ENCODE measurements around the gene PSMG1. TPM values are rescaled to one million over a fixed set of nuclear protein-coding genes. Genes with fewer than 3 reads are reported as not detected.
A peak's percentile ranks its signal among the peaks of the same experiment; 100 is the strongest.

Gene PSMG1
- total and polyA plus RNA-seq, 9 of the 15 experiments (the other 6 are each of a cell fraction or from before 2014, with no cell fraction given), result 54.5 to 427 (median 328) TPM

- TF ChIP-seq HCFC1 (IDR thresholded peaks at IDR 0.05; ENCODE audit: low read depth, low read length) (peak; percentile 61), ZNF277 (CRISPR knock-in tag; IDR thresholded peaks at IDR 0.05; ENCODE audit: borderline replicate concordance) (no peak), MITF (IDR thresholded peaks at IDR 0.05) (peak; percentile 77), KLF10 (CRISPR knock-in tag; IDR thresholded peaks at IDR 0.05) (no peak), CREM (IDR thresholded peaks at IDR 0.05; ENCODE audit: low read depth) (peak; percentile 82), DPF2 (IDR thresholded peaks at IDR 0.05) (peak; percentile 71), ZNF318 (IDR thresholded peaks at IDR 0.05; ENCODE audit: borderline replicate concordance in 1 of 2, low read depth in 1 of 2) (no peak), LEF1 (IDR thresholded peaks at IDR 0.05) (peak; percentile 65; the same call in 1 of the 2 replicates), E2F3 (CRISPR knock-in tag; IDR thresholded peaks at IDR 0.05) (peak; percentile 69; the same call in 1 of the 2 replicates), EWSR1 (IDR thresholded peaks at IDR 0.05; ENCODE audit: borderline replicate concordance, low read depth, partially characterized antibody) (no peak), VEZF1 (CRISPR knock-in tag; IDR thresholded peaks at IDR 0.05) (peak; percentile 93), ZNF668 (CRISPR knock-in tag; IDR thresholded peaks at IDR 0.05) (no peak), NUFIP1 (IDR thresholded peaks at IDR 0.05; ENCODE audit: partially characterized antibody) (no peak), POLR2AphosphoS5 (IDR thresholded peaks at IDR 0.05; ENCODE audit: control insufficient read depth, insufficient read depth, low read depth, low read length) (peak; percentile 78), NFIC (IDR thresholded peaks at IDR 0.05) (no peak; the same call in none of the 2 replicates)
Observed at GRCh38 chr21:39183272-39184049, at the start of gene PSMG1 (continued).
